SU-DHL-6 (cell line): Measurements from ENCODE around the gene KIF13A.

Source experiments
- H2AFZ ChIP-seq: fragments of 200-600 bp; sonication (generic); 2 replicates; pipeline ENCODE4 v1.6.1; 2014; ENCODE audit warnings: low read depth, mild to moderate bottlenecking, moderate library complexity, mixed read lengths, antibody characterized with exemption, low read length; ENCODE audit not compliant: severe bottlenecking
- H3F3A ChIP-seq: fragments of 200-600 bp; shearing (Covaris generic); 2 replicates; pipeline ENCODE4 v1.6.0; 2016; ENCODE audit warnings: antibody characterized with exemption, mild to moderate bottlenecking; ENCODE audit not compliant: insufficient read depth
- H3K27ac ChIP-seq: fragments of 200-600 bp; sonication (generic); 2 replicates; pipeline ENCODE4 v1.5.1; 2016; ENCODE audit warnings: low read depth, mild to moderate bottlenecking, low read length, moderate library complexity, mixed read lengths
- H3K27me3 ChIP-seq: fragments of 200-600 bp; sonication (generic), shearing (Covaris generic); 2 replicates; pipeline ENCODE4 v1.6.0; 2014; ENCODE audit warnings: mild to moderate bottlenecking, low read length
- H3K36me3 ChIP-seq: fragments of 200-600 bp; sonication (generic); 2 replicates; pipeline ENCODE4 v1.6.1; 2014; ENCODE audit warnings: mild to moderate bottlenecking, low read length, mixed read lengths
- H3K4me2 ChIP-seq: fragments of 300-600, 200-600 bp; shearing (Covaris generic), sonication (generic); 2 replicates; pipeline ENCODE4 v1.6.0; 2014; ENCODE audit warnings: low read length, low read depth, mild to moderate bottlenecking; ENCODE audit not compliant: poor library complexity, severe bottlenecking
- H3K4me3 ChIP-seq: fragments of 200-600 bp; sonication (generic); 2 replicates; pipeline ENCODE4 v1.5.1; 2014; ENCODE audit warnings: antibody characterized with exemption, low read length, mild to moderate bottlenecking, mixed read lengths; ENCODE audit not compliant: insufficient read depth, poor library complexity, severe bottlenecking
- H3K79me2 ChIP-seq: fragments of 200-600 bp; sonication (generic); 2 replicates; pipeline ENCODE4 v1.6.1; 2014; ENCODE audit warnings: mild to moderate bottlenecking, low read length, moderate library complexity; ENCODE audit not compliant: insufficient read depth
- H3K9ac ChIP-seq: fragments of 200-600 bp; sonication (generic); 2 replicates; pipeline ENCODE4 v1.7.0; 2014; ENCODE audit warnings: mild to moderate bottlenecking, low read length
- H3K9me2 ChIP-seq: fragments of 200-600 bp; sonication (generic); replicated peaks from 2 replicates; pipeline ENCODE4 v1.6.1; 2014; ENCODE audit warnings: low read length; ENCODE audit not compliant: insufficient read depth
- H3K9me3 ChIP-seq: fragments of 200-600 bp; sonication (generic); 2 replicates; pipeline ENCODE4 v1.6.1; 2014; ENCODE audit warnings: low read length, mixed read lengths; ENCODE audit not compliant: insufficient read depth
- H4K20me1 ChIP-seq: fragments of 200-600 bp; sonication (generic); 2 replicates; pipeline ENCODE4 v1.6.1; 2014; ENCODE audit warnings: low read depth, mild to moderate bottlenecking, antibody characterized with exemption, low read length, moderate library complexity, mixed read lengths
- EZH2phosphoT487 ChIP-seq: fragments of 200-600 bp; sonication (generic), shearing (Covaris generic); conservative IDR thresholded peaks from 2 replicates; pipeline ENCODE4 v1.6.1; 2018; ENCODE audit warnings: mild to moderate bottlenecking, antibody characterized with exemption, low read length, moderate library complexity, mixed read lengths
- TF ChIP-seq, protein P1 (sequence below): fragments of 200-600 bp; sonication (generic); IDR thresholded peaks from one replicate; pipeline ENCODE4 v1.5.1; 2017; ENCODE audit warnings: antibody characterized with exemption, mild to moderate bottlenecking, low read length, moderate library complexity; ENCODE audit not compliant: insufficient read depth, poor library complexity, severe bottlenecking

KIF13A gene

GRCh38 chr6:17798477-17799154 lies 188.8 kb downstream of the KIF13A start:
- Histone ChIP-seq H3K79me2 (no peaks in the 10 kb centered on the region), H3K4me3 (no peak overlapping the region), H3K9me2 (no peaks in the 10 kb centered on the region), H3K27ac (no peak overlapping the region), H3K27me3 (no peaks in the 10 kb centered on the region), H3K4me2 (no peak overlapping the region), H3F3A (no peaks in the 10 kb centered on the region), H3K36me3 (no peaks in the 10 kb centered on the region), H3K9ac (no peak overlapping the region), H4K20me1 (no peaks in the 10 kb centered on the region), H3K9me3 (no peaks in the 10 kb centered on the region), H2AFZ (no peak overlapping the region)
- TF ChIP-seq EZH2phosphoT487 = no peak
- TF ChIP-seq, protein P1, sequence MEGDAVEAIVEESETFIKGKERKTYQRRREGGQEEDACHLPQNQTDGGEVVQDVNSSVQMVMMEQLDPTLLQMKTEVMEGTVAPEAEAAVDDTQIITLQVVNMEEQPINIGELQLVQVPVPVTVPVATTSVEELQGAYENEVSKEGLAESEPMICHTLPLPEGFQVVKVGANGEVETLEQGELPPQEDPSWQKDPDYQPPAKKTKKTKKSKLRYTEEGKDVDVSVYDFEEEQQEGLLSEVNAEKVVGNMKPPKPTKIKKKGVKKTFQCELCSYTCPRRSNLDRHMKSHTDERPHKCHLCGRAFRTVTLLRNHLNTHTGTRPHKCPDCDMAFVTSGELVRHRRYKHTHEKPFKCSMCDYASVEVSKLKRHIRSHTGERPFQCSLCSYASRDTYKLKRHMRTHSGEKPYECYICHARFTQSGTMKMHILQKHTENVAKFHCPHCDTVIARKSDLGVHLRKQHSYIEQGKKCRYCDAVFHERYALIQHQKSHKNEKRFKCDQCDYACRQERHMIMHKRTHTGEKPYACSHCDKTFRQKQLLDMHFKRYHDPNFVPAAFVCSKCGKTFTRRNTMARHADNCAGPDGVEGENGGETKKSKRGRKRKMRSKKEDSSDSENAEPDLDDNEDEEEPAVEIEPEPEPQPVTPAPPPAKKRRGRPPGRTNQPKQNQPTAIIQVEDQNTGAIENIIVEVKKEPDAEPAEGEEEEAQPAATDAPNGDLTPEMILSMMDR = no peak

DNA sequence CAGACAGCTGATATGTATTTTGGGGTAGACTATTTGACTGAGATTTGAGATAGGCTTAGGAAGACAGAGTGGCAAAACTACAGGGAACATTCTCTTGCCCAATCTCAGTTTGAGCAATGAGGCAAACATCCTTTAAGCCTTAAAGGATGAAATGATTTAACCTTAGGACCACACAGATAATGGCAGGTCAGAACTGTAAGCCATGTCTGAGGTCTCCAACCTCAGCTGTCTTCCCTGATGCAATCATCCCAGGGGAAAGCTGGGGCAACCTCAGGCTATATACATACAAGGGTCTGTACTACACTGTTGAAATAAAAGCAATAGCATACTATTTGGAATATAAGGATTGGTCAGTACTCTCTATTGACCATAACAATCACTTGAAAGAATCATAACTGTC lies 196.9 kb downstream of the KIF13A start:
- Histone ChIP-seq H3K27me3 (no peaks in the 10 kb centered on the region), H3F3A (no peaks in the 10 kb centered on the region), H2AFZ (no peak overlapping the region), H3K79me2 (no peaks in the 10 kb centered on the region), H3K9me2 (no peaks in the 10 kb centered on the region), H3K4me3 (no peak overlapping the region), H3K9ac (no peak overlapping the region), H3K27ac (no peak overlapping the region), H3K36me3 (no peaks in the 10 kb centered on the region), H3K4me2 (no peak overlapping the region), H3K9me3 (no peaks in the 10 kb centered on the region), H4K20me1 (no peaks in the 10 kb centered on the region)
- TF ChIP-seq EZH2phosphoT487 = no peak
- TF ChIP-seq, protein P1 = no peak

DNA sequence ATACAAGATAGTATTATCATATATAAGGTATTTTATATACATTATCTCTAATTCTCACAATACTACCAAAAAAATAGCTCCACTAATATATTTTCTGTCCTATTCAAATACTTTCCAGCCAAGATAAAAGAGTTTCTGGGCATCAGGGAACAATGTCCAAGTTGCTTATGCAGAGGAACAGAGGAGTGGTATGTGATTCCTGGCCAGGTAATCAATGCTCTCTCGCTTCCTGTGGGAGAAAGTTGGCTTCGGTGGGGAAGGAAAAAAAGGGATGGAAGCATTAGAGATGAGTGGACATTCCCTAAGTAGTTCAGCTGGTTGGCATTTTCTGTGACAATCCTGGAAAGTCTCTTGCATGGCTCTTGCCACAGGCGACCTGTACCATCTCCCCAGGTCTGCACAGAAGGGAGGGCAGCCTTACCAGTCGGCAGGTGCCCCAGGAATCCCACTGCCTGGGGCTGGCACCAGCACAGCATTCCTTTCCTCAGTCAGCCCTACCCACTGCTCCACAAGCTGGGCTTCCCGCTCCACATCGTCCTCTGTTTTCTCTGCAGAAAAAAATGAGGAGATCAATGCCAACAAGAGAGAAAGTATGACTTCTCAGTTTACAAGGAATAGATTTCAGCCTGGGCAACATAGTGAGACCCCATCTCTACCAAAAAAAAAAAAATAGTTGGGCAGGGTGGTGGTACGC lies 202.2 kb downstream of the KIF13A start:
- Histone ChIP-seq H3K4me2 (no peak overlapping the region), H3K36me3 (no peaks in the 10 kb centered on the region), H3K4me3 (no peak overlapping the region), H3K9me3 (no peaks in the 10 kb centered on the region), H3F3A (no peaks in the 10 kb centered on the region), H3K9ac (no peak overlapping the region), H4K20me1 (no peaks in the 10 kb centered on the region), H3K27me3 (0 out of 2 replicates have a peak, but pooled peaks cover 3% of the 10 kb centered on the region), H2AFZ (no peak overlapping the region), H3K27ac (no peak overlapping the region), H3K79me2 (no peaks in the 10 kb centered on the region), H3K9me2 (no peaks in the 10 kb centered on the region)
- TF ChIP-seq EZH2phosphoT487 = no peak
- TF ChIP-seq, protein P1 = no peak
